Measurements from ENCODE around the gene BRICD5.

- TF ChIP-seq CEBPB (IDR thresholded peaks at IDR 0.05; ENCODE audit: low read depth, low read length) (no peak), FOS (IDR thresholded peaks at IDR 0.05; ENCODE audit: low read depth, low read length) (no peak), CTCF (conservative IDR thresholded peaks at IDR 0.05; ENCODE audit: low read depth, low read length) (no peak), ELK1 (IDR thresholded peaks at IDR 0.05; ENCODE audit: borderline replicate concordance, low read depth, low read length) (no peak), POLR2A (IDR thresholded peaks at IDR 0.05; ENCODE audit: low read depth, low read length) (no peak)
These were observed 16.4 kb downstream of the BRICD5 start for GRCh38 chr16:2194166-2194834.

All from IMR-90 (cell line).